GM12878 (cell line): Measurements from ENCODE around the gene SERPINB6. TPM values are rescaled to one million over a fixed set of nuclear protein-coding genes. Genes with fewer than 3 reads are reported as not detected.

Experiments used
- ATAC-seq: fragments of 200-7000 bp; cut with Tn5 transposase; 3 replicates; pipeline ENCODE4 v1.9.1; 2020; ENCODE audit warnings: mild to moderate bottlenecking, moderate library complexity
- BruUV-seq: library from RNA; stranded (reverse); fragments of 400-500 nt; replicated peaks from 2 replicates; lab custom pipeline; 2021; lab: Mats Ljungman, UMichigan
- CTCF ChIA-PET: fragments of 300-600 bp; sonication (Branson Sonifier 250); formaldehyde crosslinking; extraction: SDS; loops from one replicate; lab custom pipeline; 2021; ENCODE audit warnings: inconsistent platforms; lab: Yijun Ruan, JAX
- POLR2A ChIA-PET: fragments of 350-600 bp; formaldehyde crosslinking; extraction: SDS; loops from one replicate; lab custom pipeline; 2021; ENCODE audit warnings: inconsistent platforms; lab: Charles Lee
- RAD21 ChIA-PET: fragments of 300-600 bp; sonication (Branson Sonifier 250); formaldehyde crosslinking; loops from one replicate; lab custom pipeline; 2023; ENCODE audit warnings: antibody characterized with exemption; ENCODE audit not compliant: unreplicated experiment; lab: Charles Lee
- SMC1A ChIA-PET: fragments of 300-600 bp; sonication (Branson Sonifier 250); formaldehyde crosslinking; loops from one replicate; lab custom pipeline; 2023; ENCODE audit not compliant: unreplicated experiment, uncharacterized antibody; lab: Charles Lee
- DNase-seq: peaks from one replicate; pipeline ENCODE4 v3.0.0-alpha.2; 2011; ENCODE audit warnings: low read depth, low spot score
- FAIRE-seq: peaks from 3 replicates; lab custom pipeline; 2011; peaks lifted over from hg19 to GRCh38; lab: Jason Lieb, UNC
- H2AFZ ChIP-seq: 2 replicates; pipeline ENCODE4 v1.6.0; 2011; ENCODE audit warnings: low read depth, low read length, control low read depth; ENCODE audit not compliant: control insufficient read depth
- H3K27ac ChIP-seq: 2 replicates; pipeline ENCODE4 v1.5.1; 2011; ENCODE audit warnings: control low read depth; ENCODE audit not compliant: control insufficient read depth, insufficient read depth
- H3K27me3 ChIP-seq, 2 experiments: replicated peaks in 1 of 2; 2 replicates each; pipeline versions ENCODE4 v1.6.0 to v1.6.1; 2011; ENCODE audit warnings: low read length in 1 of 2; ENCODE audit not compliant: control insufficient read depth in 2 of 2, insufficient read depth in 2 of 2
- H3K36me3 ChIP-seq, 2 experiments: 2 replicates each; pipeline ENCODE4 v1.5.1; 2011; ENCODE audit warnings: low read length in 1 of 2; ENCODE audit not compliant: control insufficient read depth in 2 of 2, insufficient read depth in 2 of 2
- H3K4me1 ChIP-seq: 2 replicates; pipeline ENCODE4 v1.6.1; 2011; ENCODE audit warnings: mild to moderate bottlenecking, low read length, moderate library complexity, mixed read lengths; ENCODE audit not compliant: control insufficient read depth, insufficient read depth
- H3K4me2 ChIP-seq: 2 replicates; pipeline ENCODE4 v1.6.0; 2011; ENCODE audit warnings: control low read depth; ENCODE audit not compliant: control insufficient read depth, insufficient read depth
- H3K4me3 ChIP-seq: fragments of 200-600 bp; sonication (generic); 2 replicates; pipeline ENCODE4 v1.5.1; 2016
- H3K79me2 ChIP-seq: 2 replicates; pipeline ENCODE4 v1.6.0; 2011; ENCODE audit warnings: low read length; ENCODE audit not compliant: control insufficient read depth, insufficient read depth
- H3K9ac ChIP-seq: 2 replicates; pipeline ENCODE4 v1.8.0; 2011; ENCODE audit warnings: low read length, control low read depth, mixed read lengths; ENCODE audit not compliant: control insufficient read depth, insufficient read depth
- H3K9me3 ChIP-seq: replicated peaks from 3 replicates; pipeline ENCODE4 v1.5.1; 2011; ENCODE audit warnings: mild to moderate bottlenecking, low read length; ENCODE audit not compliant: control insufficient read depth, insufficient read depth
- H4K20me1 ChIP-seq: 2 replicates; pipeline ENCODE4 v1.6.0; 2011; ENCODE audit not compliant: control insufficient read depth, insufficient read depth
- ATF7 ChIP-seq: fragments of 450-650 bp; IDR thresholded peaks from 2 replicates; pipeline ENCODE4 v1.6.1; 2016; ENCODE audit warnings: low read depth, mild to moderate bottlenecking
- BHLHE40 ChIP-seq, 2 experiments: fragments of 450-650 bp in 1 of 2; IDR thresholded peaks; 2 replicates each; pipeline ENCODE4 v1.6.1; 2011 to 2017; ENCODE audit warnings: low read depth in 2 of 2, borderline replicate concordance in 1 of 2, improper control_type of control experiment in 1 of 2, low read length in 1 of 2, mild to moderate bottlenecking in 1 of 2
- CEBPB ChIP-seq, 2 experiments: fragments of 150-350 bp in 1 of 2; IDR thresholded peaks; 2 replicates each; pipeline ENCODE4 v1.6.1; 2012 to 2014; ENCODE audit warnings: low read depth in 2 of 2, low read length in 2 of 2, borderline replicate concordance in 1 of 2, inconsistent platforms in 1 of 2
- CHD1 ChIP-seq: IDR thresholded peaks from 2 replicates; pipeline ENCODE4 v1.6.1; 2012; ENCODE audit warnings: low read depth, low read length, improper control_type of control experiment
- EGR1 ChIP-seq, 2 experiments: IDR thresholded peaks; 1 replicate in 1 of 2; 2 replicates in 1 of 2; pipeline ENCODE4 v1.6.1; 2011 to 2012; ENCODE audit warnings: low read depth in 2 of 2, low read length in 2 of 2, borderline replicate concordance in 1 of 2, mild to moderate bottlenecking in 1 of 2, moderate library complexity in 1 of 2
- ETV6 ChIP-seq, 2 experiments: fragments of 450-650 bp in 1 of 2; IDR thresholded peaks in 1 of 2; conservative IDR thresholded peaks in 1 of 2; 2 replicates each; pipeline ENCODE4 v1.6.1; 2014; ENCODE audit warnings: antibody characterized with exemption in 1 of 2, borderline replicate concordance in 1 of 2, low read depth in 1 of 2, mild to moderate bottlenecking in 1 of 2, moderate library complexity in 1 of 2
- IRF4 ChIP-seq: IDR thresholded peaks from 2 replicates; pipeline ENCODE4 v1.6.1; 2011; ENCODE audit warnings: low read depth, low read length
- KLF5 ChIP-seq: fragments of 450-650 bp; IDR thresholded peaks from 2 replicates; pipeline ENCODE4 v1.6.1; 2014; ENCODE audit warnings: mild to moderate bottlenecking; ENCODE audit not compliant: partially characterized antibody
- NFIC ChIP-seq: IDR thresholded peaks from 2 replicates; pipeline ENCODE4 v1.6.1; 2012; ENCODE audit warnings: low read depth, mild to moderate bottlenecking, inconsistent platforms, low read length, moderate library complexity
- NR2F1 ChIP-seq: fragments of 450-650 bp; conservative IDR thresholded peaks from 2 replicates; pipeline ENCODE4 v1.6.1; 2017; ENCODE audit warnings: mild to moderate bottlenecking
- PAX5 ChIP-seq: IDR thresholded peaks from 2 replicates; pipeline ENCODE4 v1.6.1; 2011; ENCODE audit warnings: low read depth, low read length, borderline replicate concordance
- PRDM15 ChIP-seq: fragments of 450-650 bp; formaldehyde crosslinking; IDR thresholded peaks from 2 replicates; pipeline ENCODE4 v1.4.0; 2020; ENCODE audit warnings: mild to moderate bottlenecking, moderate library complexity
- RUNX3 ChIP-seq: IDR thresholded peaks from 2 replicates; pipeline ENCODE4 v1.6.1; 2012; ENCODE audit warnings: low read length, inconsistent platforms
- SMAD1 ChIP-seq: fragments of 450-650 bp; IDR thresholded peaks from 2 replicates; pipeline ENCODE4 v1.6.1; 2018; ENCODE audit warnings: mild to moderate bottlenecking, low read depth; ENCODE audit not compliant: partially characterized antibody
- ZNF24 ChIP-seq: fragments of 450-650 bp; IDR thresholded peaks from 2 replicates; pipeline ENCODE4 v1.6.1; 2017; ENCODE audit warnings: antibody characterized with exemption, mild to moderate bottlenecking
- ZSCAN29 ChIP-seq: fragments of 450-650 bp; IDR thresholded peaks from 2 replicates; pipeline ENCODE4 v1.6.1; 2017; ENCODE audit warnings: mild to moderate bottlenecking, moderate library complexity
- WGBS: methylation state at CpG from one replicate; pipeline ENCODE4 v1.1.6; 2016; ENCODE audit warnings: low lambda C conversion rate; ENCODE audit not compliant: insufficient replicate concordance, insufficient coverage; ENCODE audit errors: missing lambda C conversion rate; 5-methylcytosine and 5-hydroxymethylcytosine counted together
- in situ Hi-C: fragments of 300-500 bp; cut with MboI; formaldehyde crosslinking; loops from 9 replicates; pipeline ENCODE4 v1.14.3; 2018; ENCODE audit warnings: mixed read lengths
- intact Hi-C: fragments of 100-400 bp; cut with micrococcal nuclease; formaldehyde crosslinking; loops from one replicate; pipeline ENCODE4 v1.14.2; 2022; ENCODE audit not compliant: unreplicated experiment
- polyA plus RNA-seq, 11 experiments: library from polyadenylated mRNA; depleted of rRNA in 4 of 11; unstranded in 6 of 11; stranded (reverse) in 5 of 11; fragments of >200 nt; fragmentation: Nextera tagmentation in 4 of 11; fragmentation: Illumina TruSeq in 1 of 11; extraction: Ambion mirVana in 4 of 11; extraction: Trizol in 1 of 11; gene quantifications; 1 replicate in 1 of 11; 2 replicates in 10 of 11; pipeline versions ENCODE4 v1.2.1 to v1.2.3, GENCODE V29; 2011 to 2016; ENCODE audit warnings: inconsistent platforms in 2 of 11, missing spikeins in 2 of 11, low read depth in 1 of 11
- total RNA-seq, 4 experiments: library from RNA; depleted of rRNA in 3 of 4; stranded (reverse); fragments of >200 nt in 3 of 4; fragmentation: Illumina TruSeq in 1 of 4; extraction: Trizol in 1 of 4; gene quantifications; 2 replicates each; pipeline versions ENCODE4 v1.2.1 to v1.2.3, GENCODE V29; 2013 to 2021

The SERPINB6 gene
- total and polyA plus RNA-seq, 10 of the 15 experiments (the other 5 are each of a cell fraction or from before 2014, with no cell fraction given) = 0.37 to 2.2 (median 0.68) TPM; not detected in 1

DNA sequence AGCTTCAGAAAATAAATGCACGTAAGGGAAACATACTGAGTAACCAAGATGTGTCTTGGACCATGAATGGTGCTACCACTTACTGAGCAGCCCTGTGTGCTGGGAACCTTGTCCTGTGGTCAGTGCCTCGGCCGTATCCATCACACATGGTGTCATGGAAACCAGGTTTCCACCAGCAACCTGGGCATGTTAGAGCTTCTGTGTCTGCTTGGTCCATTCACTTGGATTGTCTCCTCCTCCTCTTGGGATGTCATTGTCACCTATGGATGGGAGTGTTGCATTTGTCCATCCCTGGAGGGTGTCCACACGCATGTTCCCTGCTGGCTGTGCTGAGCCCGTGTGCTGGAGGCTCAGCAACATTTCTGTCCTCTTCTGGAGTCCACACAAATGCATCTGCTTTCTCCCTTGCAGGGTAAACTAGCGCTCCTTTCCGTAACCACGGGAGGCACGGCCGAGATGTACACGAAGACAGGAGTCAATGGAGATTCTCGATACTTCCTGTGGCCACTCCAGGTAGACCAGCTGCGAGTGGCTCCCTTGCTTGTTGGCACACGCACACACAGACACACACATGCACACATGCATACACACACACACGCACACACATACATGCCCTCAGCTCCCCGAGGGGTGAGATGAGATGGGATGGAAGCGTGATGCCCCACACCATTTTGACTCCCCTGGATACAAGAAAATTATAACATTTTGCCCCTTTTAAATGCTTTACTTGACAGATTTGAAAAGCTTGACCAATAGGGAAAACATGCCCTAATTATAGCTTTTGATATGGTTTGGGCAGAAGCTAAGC is 45.3 kb upstream of the SERPINB6 start (continued):
- TF ChIP-seq NFIC (no peak), ZSCAN29 (no peak), SMAD1 (no peak), ZNF24 (no peak), EGR1 (IDR thresholded peaks at IDR 0.05; ENCODE audit: borderline replicate concordance in 1 of 2, low read depth in 2 of 2, low read length in 2 of 2) (no peak)
- TF ChIP-seq, all 136 proteins: peak for 0

GRCh38 chr6:3015144-3015543 is 43.8 kb upstream of the SERPINB6 start:
- RAD21 ChIA-PET = no interaction called here
- H4K20me1 ChIP-seq = no peaks in the 10 kb centered on the region
- H3K9me3 ChIP-seq = peaks cover 9% of the 10 kb centered on the region; the same call in 2 of the 3 replicates
- SMC1A ChIA-PET = no interaction called here
- H3K4me1 ChIP-seq = no peaks in the 10 kb centered on the region
- DNase-seq (no peak), ATAC-seq (no peak), FAIRE-seq (no peak)
- BruUV-seq = no TSS peak
- WGBS = 86% methylated on average over 10 of the region's 10 CpGs
- no peak overlapping the region for H2AFZ ChIP-seq
- POLR2A ChIA-PET = interaction anchor here (1.3 kb wide), 1 partner anchor 17 kb away, joined by 3 read pairs; no protein-coding TSS in a partner anchor
- H3K79me2 ChIP-seq = no peaks in the 10 kb centered on the region
- H3K27ac ChIP-seq = no peak overlapping the region
- H3K27me3 ChIP-seq = no peaks in the 10 kb centered on the region
- H3K4me2 ChIP-seq = no peak overlapping the region
- CTCF ChIA-PET = interaction anchor here (1.5 kb wide), 1 partner anchor 13 kb away, joined by 4 read pairs; no protein-coding TSS in a partner anchor
- intact Hi-C loops = no loop called here
- no peak overlapping the region for H3K4me3 ChIP-seq
- H3K36me3 ChIP-seq = no peaks in the 10 kb centered on the region
- in situ Hi-C loops = no loop called here
- H3K9ac ChIP-seq = no peak overlapping the region
- no peak for TF ChIP-seq ATF7
- TF ChIP-seq RUNX3 = no peak
- no peak for TF ChIP-seq NR2F1
- TF ChIP-seq ZSCAN29 = no peak
- TF ChIP-seq IRF4 = no peak
- TF ChIP-seq KLF5 = no peak
- no peak for TF ChIP-seq PRDM15 (CRISPR knock-in tag)
- no peak for TF ChIP-seq CHD1
- TF ChIP-seq ETV6 (conservative IDR thresholded peaks at IDR 0.05 in 1 of 2, IDR thresholded peaks at IDR 0.05 in 1 of 2; ENCODE audit: borderline replicate concordance in 1 of 2, low read depth in 1 of 2) = no peak
- TF ChIP-seq PAX5 = no peak
- TF ChIP-seq BHLHE40 (IDR thresholded peaks at IDR 0.05; ENCODE audit: borderline replicate concordance in 1 of 2, low read depth in 2 of 2, low read length in 1 of 2) = no peak
- no peak for TF ChIP-seq CEBPB (IDR thresholded peaks at IDR 0.05; ENCODE audit: borderline replicate concordance in 1 of 2, low read depth in 2 of 2, low read length in 2 of 2)
